H1 (cell line): ENCODE results near the gene CDH9. TPM values are rescaled to one million over a fixed set of nuclear protein-coding genes. Genes with fewer than 3 reads are reported as not detected.

Source experiments
- CTCF ChIA-PET: fragments of 300-600 bp; sonication (Branson Sonifier 250); formaldehyde crosslinking; loops from one replicate; lab custom pipeline; 2021; ENCODE audit not compliant: partially characterized antibody; lab: Charles Lee
- POLR2A ChIA-PET: fragments of 300-600 bp; sonication (Branson Sonifier 250); formaldehyde crosslinking; loops from one replicate; lab custom pipeline; 2021; ENCODE audit warnings: inconsistent platforms; ENCODE audit not compliant: partially characterized antibody; lab: Charles Lee
- DNase-seq, 2 experiments: peaks; one replicate each; pipeline versions ENCODE4 v3.0.0 to v3.0.0-alpha.2; 2010 to 2022; ENCODE audit warnings: low spot score in 2 of 2, low read depth in 1 of 2, mixed read lengths in 1 of 2
- FAIRE-seq: peaks from 2 replicates; lab custom pipeline; 2011; peaks lifted over from hg19 to GRCh38; lab: Jason Lieb, UNC
- H2AFZ ChIP-seq: 2 replicates; pipeline ENCODE4 v1.8.1; 2012; ENCODE audit warnings: low read length, inconsistent platforms
- H2AK5ac ChIP-seq: 2 replicates; pipeline ENCODE4 v1.6.1; 2013; ENCODE audit warnings: low read depth, low read length
- H2BK120ac ChIP-seq: replicated peaks from 2 replicates; pipeline ENCODE3; 2013; ENCODE audit warnings: low read depth, low read length, inconsistent platforms
- H2BK12ac ChIP-seq: 2 replicates; pipeline ENCODE4 v1.6.1; 2013; ENCODE audit warnings: low read depth, low read length
- H2BK15ac ChIP-seq: 2 replicates; pipeline ENCODE4 v1.6.1; 2013; ENCODE audit warnings: low read length
- H2BK20ac ChIP-seq: 2 replicates; pipeline ENCODE4 v1.6.1; 2013; ENCODE audit warnings: low read length
- H2BK5ac ChIP-seq: 2 replicates; pipeline ENCODE4 v1.6.1; 2013; ENCODE audit warnings: low read depth, low read length
- H3K14ac ChIP-seq: 2 replicates; pipeline ENCODE4 v1.6.1; 2013; ENCODE audit warnings: inconsistent platforms; ENCODE audit not compliant: insufficient read length
- H3K18ac ChIP-seq: 2 replicates; pipeline ENCODE4 v1.6.1; 2013; ENCODE audit warnings: low read length; ENCODE audit errors: extremely low read depth
- H3K23ac ChIP-seq: 2 replicates; pipeline ENCODE4 v1.6.1; 2013; ENCODE audit warnings: inconsistent platforms; ENCODE audit not compliant: insufficient read length
- H3K23me2 ChIP-seq: 2 replicates; pipeline ENCODE4 v1.6.1; 2013; ENCODE audit warnings: low read depth, low read length
- H3K27ac ChIP-seq: 2 replicates; pipeline ENCODE4 v1.6.1; 2011; ENCODE audit warnings: low read depth, low read length, inconsistent platforms
- H3K27me3 ChIP-seq, 4 experiments: replicated peaks in 1 of 4; 1 replicate in 1 of 4; 2 replicates in 3 of 4; pipeline versions ENCODE4 v1.6.1 to v1.8.1; 2011 to 2013; ENCODE audit warnings: low read length in 3 of 4, mild to moderate bottlenecking in 3 of 4, inconsistent platforms in 2 of 4, mixed read lengths in 2 of 4, moderate library complexity in 1 of 4; ENCODE audit not compliant: control insufficient read depth in 3 of 4, insufficient read depth in 3 of 4; ENCODE audit errors: extremely low read depth in 1 of 4
- H3K36me3 ChIP-seq, 4 experiments: 2 replicates each; pipeline versions ENCODE4 v1.6.1 to v1.8.1; 2011 to 2013; ENCODE audit warnings: mild to moderate bottlenecking in 4 of 4, low read length in 3 of 4, moderate library complexity in 2 of 4, control low read depth in 1 of 4, inconsistent platforms in 1 of 4; ENCODE audit not compliant: insufficient read depth in 4 of 4, control insufficient read depth in 2 of 4
- H3K4ac ChIP-seq: replicated peaks from 2 replicates; pipeline ENCODE3; 2013; ENCODE audit warnings: low read length, low read depth, mixed read lengths, inconsistent platforms; ENCODE audit not compliant: insufficient read length
- H3K4me1 ChIP-seq, 4 experiments: replicated peaks in 1 of 4; 1 replicate in 1 of 4; 2 replicates in 3 of 4; pipeline versions ENCODE4 v1.6.1 to v1.8.1; 2011 to 2013; ENCODE audit warnings: low read length in 3 of 4, inconsistent platforms in 2 of 4, mixed read lengths in 1 of 4; ENCODE audit not compliant: insufficient read depth in 4 of 4, control insufficient read depth in 3 of 4
- H3K4me2 ChIP-seq, 2 experiments: 2 replicates each; pipeline versions ENCODE4 v1.6.1 to v1.8.1; 2011 to 2013; ENCODE audit warnings: low read depth in 2 of 2, low read length in 2 of 2, control low read depth in 1 of 2, inconsistent platforms in 1 of 2, mild to moderate bottlenecking in 1 of 2; ENCODE audit not compliant: insufficient read depth in 1 of 2
- H3K4me3 ChIP-seq, 4 experiments: fragments of 200-600, 300-600 bp in 1 of 4; sonication (generic), shearing (Covaris generic), sonication (Bioruptor Twin) in 1 of 4; 2 replicates each; pipeline versions ENCODE4 v1.5.1 to v1.8.1; 2011 to 2016; ENCODE audit warnings: low read length in 4 of 4, low read depth in 3 of 4, control low read depth in 2 of 4, inconsistent platforms in 2 of 4, mild to moderate bottlenecking in 2 of 4, mixed read lengths in 1 of 4, moderate library complexity in 1 of 4; ENCODE audit not compliant: insufficient read depth in 2 of 4; ENCODE audit errors: extremely low read depth in 1 of 4
- H3K56ac ChIP-seq: replicated peaks from 2 replicates; pipeline ENCODE3; 2013; ENCODE audit warnings: low read depth, mild to moderate bottlenecking, mixed read lengths, low read length, inconsistent platforms; ENCODE audit not compliant: insufficient read length
- H3K79me1 ChIP-seq: 2 replicates; pipeline ENCODE4 v1.6.1; 2013; ENCODE audit warnings: low read depth, low read length, control low read depth
- H3K79me2 ChIP-seq, 2 experiments: 2 replicates each; pipeline versions ENCODE4 v1.6.1 to v1.8.1; 2012 to 2013; ENCODE audit warnings: low read length in 2 of 2, mild to moderate bottlenecking in 2 of 2, inconsistent platforms in 1 of 2; ENCODE audit not compliant: insufficient read depth in 2 of 2, control insufficient read depth in 1 of 2
- H3K9ac ChIP-seq, 4 experiments: replicated peaks in 1 of 4; 1 replicate in 1 of 4; 2 replicates in 3 of 4; pipeline versions ENCODE4 v1.6.1 to v1.8.1; 2011 to 2013; ENCODE audit warnings: low read depth in 3 of 4, low read length in 3 of 4, control low read depth in 2 of 4, mild to moderate bottlenecking in 2 of 4, moderate library complexity in 2 of 4, inconsistent platforms in 1 of 4; ENCODE audit errors: extremely low read depth in 1 of 4
- H3K9me3 ChIP-seq, 2 experiments: 2 replicates each; pipeline versions ENCODE4 v1.6.1 to v1.8.1; 2012 to 2013; ENCODE audit warnings: mild to moderate bottlenecking in 2 of 2, moderate library complexity in 2 of 2, control low read depth in 1 of 2, inconsistent platforms in 1 of 2, low read depth in 1 of 2, low read length in 1 of 2, mixed read lengths in 1 of 2; ENCODE audit not compliant: insufficient read depth in 2 of 2
- H4K20me1 ChIP-seq, 2 experiments: replicated peaks in 1 of 2; 2 replicates each; pipeline versions ENCODE3 to v1.8.1; 2011 to 2013; ENCODE audit warnings: inconsistent platforms in 2 of 2, low read length in 2 of 2, mild to moderate bottlenecking in 1 of 2; ENCODE audit not compliant: insufficient read depth in 2 of 2, control insufficient read depth in 1 of 2
- H4K5ac ChIP-seq: 2 replicates; pipeline ENCODE4 v1.6.1; 2013; ENCODE audit warnings: low read length, low read depth, mixed read lengths, inconsistent platforms; ENCODE audit not compliant: insufficient read length
- H4K8ac ChIP-seq: 2 replicates; pipeline ENCODE4 v1.8.0; 2013; ENCODE audit warnings: mild to moderate bottlenecking, moderate library complexity, low read length, inconsistent platforms; ENCODE audit not compliant: insufficient read depth; ENCODE audit errors: extremely low read depth
- H4K91ac ChIP-seq: replicated peaks from 2 replicates; pipeline ENCODE3; 2013; ENCODE audit warnings: low read length, mixed read lengths, inconsistent platforms; ENCODE audit not compliant: insufficient read length
- EP300 ChIP-seq, 2 experiments: IDR thresholded peaks; 1 replicate in 1 of 2; 2 replicates in 1 of 2; pipeline ENCODE4 v1.6.1; 2011 to 2012; ENCODE audit warnings: low read depth in 2 of 2, low read length in 2 of 2, mild to moderate bottlenecking in 2 of 2, borderline replicate concordance in 1 of 2, inconsistent platforms in 1 of 2, moderate library complexity in 1 of 2
- GABPA ChIP-seq: IDR thresholded peaks from 2 replicates; pipeline ENCODE4 v1.6.1; 2011; ENCODE audit warnings: mild to moderate bottlenecking, low read length, moderate library complexity, borderline replicate concordance; ENCODE audit not compliant: insufficient read depth
- SAP30 ChIP-seq: fragments of 300-600 bp; sonication (generic); IDR thresholded peaks from 2 replicates; pipeline ENCODE4 v1.7.1; 2012; ENCODE audit warnings: low read length, moderate library complexity, mild to moderate bottlenecking, inconsistent platforms; ENCODE audit not compliant: insufficient read depth, insufficient replicate concordance
- SRF ChIP-seq: IDR thresholded peaks from 2 replicates; pipeline ENCODE4 v1.6.1; 2011; ENCODE audit warnings: mild to moderate bottlenecking, low read depth, low read length, moderate library complexity
- TAF1 ChIP-seq: IDR thresholded peaks from 2 replicates; pipeline ENCODE4 v1.6.1; 2011; ENCODE audit warnings: mild to moderate bottlenecking, low read depth, low read length
- TBP ChIP-seq: IDR thresholded peaks from 2 replicates; pipeline ENCODE4 v1.6.1; 2011; ENCODE audit warnings: low read depth, low read length, improper control_type of control experiment
- WGBS, 2 experiments: shearing (Covaris generic) in 1 of 2; methylation state at CpG; one replicate each; pipeline versions ENCODE4 v1.1.6 to v1.1.7; 2013 to 2015; ENCODE audit warnings: low lambda C conversion rate in 2 of 2, mixed read lengths in 2 of 2, inconsistent platforms in 1 of 2, low coverage in 1 of 2, missing lambda C conversion rate in 1 of 2; ENCODE audit not compliant: insufficient replicate concordance in 2 of 2, insufficient coverage in 1 of 2, insufficient read length in 1 of 2; ENCODE audit errors: extremely low coverage in 1 of 2, missing lambda C conversion rate in 1 of 2; 5-methylcytosine and 5-hydroxymethylcytosine counted together
- polyA plus RNA-seq, 7 experiments: library from polyadenylated mRNA; depleted of rRNA in 3 of 7; stranded (reverse) in 5 of 7; unstranded in 2 of 7; fragments of >200 nt in 5 of 7; fragments of 200-250 nt in 2 of 7; gene quantifications; 1 replicate in 5 of 7; 2 replicates in 1 of 7; 4 replicates in 1 of 7; pipeline versions ENCODE4 v1.2.1 to v1.2.3, GENCODE V29; 2011 to 2013; ENCODE audit warnings: missing spikeins in 2 of 7, mixed read lengths in 2 of 7
- total RNA-seq: library from RNA; stranded (reverse); fragmentation: NEBNext Ultra II Directional; extraction: Animal tissue kit (Norgen Biotek cat#: 25700); gene quantifications from 2 replicates; pipeline ENCODE4 v1.2.1, GENCODE V29; 2021

Gene CDH9
- total and polyA plus RNA-seq, 2 of the 8 experiments (the other 6 are each of a cell fraction or from before 2014, with no cell fraction given), result 0.54 to 1.0 TPM

DNA sequence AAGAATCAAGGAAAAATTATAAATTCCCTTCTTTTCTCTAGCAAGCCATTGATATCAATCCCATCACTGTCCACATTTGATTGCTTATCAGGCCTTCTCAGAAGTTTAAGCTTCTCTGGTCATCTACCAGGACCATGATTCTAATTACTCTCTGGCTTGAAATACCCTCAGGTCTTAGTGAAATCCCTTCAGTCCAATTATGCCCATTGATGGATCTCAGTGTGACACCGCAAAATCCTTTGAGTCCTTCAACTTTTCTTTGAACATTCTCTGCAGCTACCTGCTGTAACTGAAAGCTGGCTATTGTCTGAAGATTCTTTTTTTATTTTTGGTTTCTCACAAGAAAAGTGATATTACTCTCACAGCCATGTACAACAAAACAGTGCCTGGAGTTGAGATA is 3.0 kb upstream of the CDH9 start:
- FAIRE-seq (no peak), DNase-seq (no peak)
- POLR2A ChIA-PET, result no interaction called here
- Histone ChIP-seq H3K79me2 (no peaks in the 10 kb centered on the region), H3K23me2 (peaks cover 5% of the 10 kb centered on the region), H3K9ac (no peak overlapping the region), H2BK15ac (no peak overlapping the region), H3K4me2 (no peak overlapping the region), H2BK20ac (no peak overlapping the region), H3K36me3 (no peaks in the 10 kb centered on the region), H3K27ac (no peak overlapping the region), H4K5ac (no peak overlapping the region), H3K56ac (no peak overlapping the region), H2BK5ac (no peak overlapping the region), H2BK120ac (no peak overlapping the region), H2AFZ (no peak overlapping the region), H3K79me1 (no peaks in the 10 kb centered on the region), H3K4me1 (peaks cover 0 to 20% (median 3%) of the 10 kb centered on the region in 4 experiments; a peak in 3 of 7 replicates), H3K27me3 (no peaks in the 10 kb centered on the region), H4K20me1 (no peaks in the 10 kb centered on the region), H3K23ac (no peak overlapping the region), H3K4ac (no peak overlapping the region), H4K91ac (no peak overlapping the region), H3K18ac (no peak overlapping the region), H2AK5ac (no peak overlapping the region), H4K8ac (no peak overlapping the region), H2BK12ac (no peak overlapping the region), H3K4me3 (no peak overlapping the region), H3K9me3 (no peaks in the 10 kb centered on the region), H3K14ac (no peak overlapping the region)
- WGBS, 2 experiments, result 79% methylated on average over 1 of the region's 1 CpG; no CpG with 5 or more reads in 1 of the 2 experiments
- CTCF ChIA-PET, result no interaction called here
- TF ChIP-seq GABPA, result no peak
- no peak for TF ChIP-seq SRF
- no peak for TF ChIP-seq TBP
- no peak for TF ChIP-seq EP300 (IDR thresholded peaks at IDR 0.05; ENCODE audit: borderline replicate concordance in 1 of 2, low read depth in 2 of 2, low read length in 2 of 2)
- no peak for TF ChIP-seq TAF1
- no peak for TF ChIP-seq SAP30
